Panc1 (cell line): ENCODE measurements around the gene APBB2. TPM values are rescaled to one million over a fixed set of nuclear protein-coding genes. Genes with fewer than 3 reads are reported as not detected.

ENCODE experiments used
- ATAC-seq: fragments of 200-7000 bp; cut with Tn5 transposase; 2 replicates; pipeline ENCODE4 v1.9.1; 2020; ENCODE audit warnings: mild to moderate bottlenecking, moderate library complexity
- BruUV-seq: library from RNA; stranded (reverse); fragments of 400-500 nt; replicated peaks from 2 replicates; lab custom pipeline; 2021; lab: Mats Ljungman, UMichigan
- CTCF ChIA-PET: fragments of 300-600 bp; sonication (Branson Sonifier 250); formaldehyde crosslinking; loops from one replicate; lab custom pipeline; 2022; ENCODE audit warnings: antibody characterized with exemption; lab: Charles Lee
- POLR2A ChIA-PET: fragments of 300-600 bp; sonication (Branson Sonifier 250); formaldehyde crosslinking; loops from one replicate; lab custom pipeline; 2022; ENCODE audit warnings: antibody characterized with exemption; lab: Charles Lee
- DNase-seq: peaks from one replicate; pipeline ENCODE4 v3.0.0-alpha.2; 2010; ENCODE audit warnings: low read depth, low spot score
- H3K27ac ChIP-seq: 2 replicates; pipeline ENCODE4 v1.5.1; 2011; ENCODE audit warnings: mild to moderate bottlenecking, low read length, inconsistent platforms
- H3K27me3 ChIP-seq: fragments of 200-500 bp; sonication (Bioruptor generic); 2 replicates; pipeline ENCODE4 v1.6.0; 2014; ENCODE audit warnings: low read length, inconsistent platforms; ENCODE audit not compliant: control insufficient read depth, insufficient read depth
- H3K36me3 ChIP-seq: fragments of 200-500 bp; sonication (Bioruptor generic); 2 replicates; pipeline ENCODE4 v1.5.1; 2014; ENCODE audit warnings: inconsistent platforms, mild to moderate bottlenecking, low read length, moderate library complexity; ENCODE audit not compliant: control insufficient read depth, insufficient read depth
- H3K4me1 ChIP-seq: 2 replicates; pipeline ENCODE4 v1.5.1; 2011; ENCODE audit warnings: inconsistent platforms, mild to moderate bottlenecking, low read length, moderate library complexity; ENCODE audit not compliant: control insufficient read depth, insufficient read depth
- H3K4me3 ChIP-seq, 2 experiments: 2 replicates each; pipeline ENCODE4 v1.5.1; 2011 to 2012; ENCODE audit warnings: low read depth in 2 of 2, low read length in 2 of 2, mild to moderate bottlenecking in 2 of 2, inconsistent platforms in 1 of 2, moderate library complexity in 1 of 2
- H3K9me3 ChIP-seq: fragments of 200-500 bp; sonication (Bioruptor generic); 2 replicates; pipeline ENCODE4 v1.5.1; 2014; ENCODE audit warnings: low read depth, mild to moderate bottlenecking, inconsistent platforms, low read length, moderate library complexity; ENCODE audit not compliant: control insufficient read depth, insufficient read depth
- POLR2AphosphoS5 ChIP-seq: IDR thresholded peaks from 2 replicates; pipeline ENCODE4 v1.6.1; 2012; ENCODE audit warnings: mild to moderate bottlenecking, low read depth, low read length, moderate library complexity
- REST ChIP-seq, 2 experiments: IDR thresholded peaks; 2 replicates each; pipeline ENCODE4 v1.6.1; 2011 to 2012; ENCODE audit warnings: low read depth in 2 of 2, control low read depth in 1 of 2, low read length in 1 of 2, mild to moderate bottlenecking in 1 of 2, moderate library complexity in 1 of 2; ENCODE audit not compliant: insufficient read depth in 1 of 2
- SIN3A ChIP-seq: IDR thresholded peaks from 2 replicates; pipeline ENCODE4 v1.6.1; 2012; ENCODE audit warnings: low read depth, mild to moderate bottlenecking, low read length, moderate library complexity, borderline replicate concordance; ENCODE audit not compliant: insufficient read depth
- TCF7L2 ChIP-seq: IDR thresholded peaks from 2 replicates; pipeline ENCODE4 v1.6.1; 2011; ENCODE audit warnings: mild to moderate bottlenecking, low read depth, low read length, inconsistent platforms
- in situ Hi-C: cut with HindIII; loops from 2 replicates; pipeline ENCODE4 v1.10.0; 2016; ENCODE audit warnings: low sequenced_read_pairs, low pct_unique_long_range_greater_than_20kb
- intact Hi-C: fragments of 100-400 bp; cut with micrococcal nuclease; formaldehyde crosslinking; loops from one replicate; pipeline ENCODE4 v1.10.0; 2022; ENCODE audit not compliant: unreplicated experiment
- total RNA-seq: library from RNA; stranded (reverse); gene quantifications from one replicate; pipeline ENCODE4 v1.2.1, GENCODE V29; 2021; ENCODE audit not compliant: unreplicated experiment
- TF ChIP-seq, protein P1 (sequence below): fragments of 450-650 bp; IDR thresholded peaks from 2 replicates; pipeline ENCODE4 v1.5.1; 2017; ENCODE audit warnings: mild to moderate bottlenecking

Gene APBB2
- total RNA-seq, 1 experiment from 2014 or later = 27.1 TPM

DNA sequence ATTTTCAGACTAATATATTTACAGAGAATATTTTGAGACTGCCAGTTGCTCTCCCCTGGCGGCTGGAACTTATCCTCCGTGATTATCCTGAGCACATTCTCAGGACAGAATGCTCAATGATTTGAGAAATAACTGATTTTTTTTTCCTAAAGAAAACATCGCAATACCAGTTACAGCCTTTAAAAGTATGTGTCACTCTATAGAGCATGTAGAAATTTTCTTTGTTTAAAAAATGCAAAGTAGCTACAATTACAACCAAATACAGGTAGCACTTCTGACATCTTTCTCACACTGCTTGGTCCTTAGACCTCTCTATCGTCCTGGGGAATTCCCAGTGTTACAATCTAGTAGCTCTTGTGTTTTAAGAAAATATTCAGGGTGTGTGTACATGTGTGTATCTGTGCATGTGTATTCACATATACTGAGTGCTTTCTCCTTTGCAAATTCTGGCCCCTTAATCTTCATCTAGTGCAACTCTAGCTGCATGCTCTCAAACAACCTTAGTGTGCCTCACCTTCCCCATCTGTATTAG is 13.8 kb downstream of the APBB2 start:
- POLR2A ChIA-PET = no interaction called here
- no peak overlapping the region for H3K27ac ChIP-seq
- no peaks in the 10 kb centered on the region for H3K9me3 ChIP-seq
- DNase-seq = no peak
- H3K27me3 ChIP-seq = no peaks in the 10 kb centered on the region
- no peak overlapping the region for H3K4me3 ChIP-seq
- no peaks in the 10 kb centered on the region for H3K36me3 ChIP-seq
- CTCF ChIA-PET = no interaction called here
- peaks cover 22% of the 10 kb centered on the region for H3K4me1 ChIP-seq
- no TSS peak for BruUV-seq
- no peak for TF ChIP-seq POLR2AphosphoS5
- TF ChIP-seq, protein P1, sequence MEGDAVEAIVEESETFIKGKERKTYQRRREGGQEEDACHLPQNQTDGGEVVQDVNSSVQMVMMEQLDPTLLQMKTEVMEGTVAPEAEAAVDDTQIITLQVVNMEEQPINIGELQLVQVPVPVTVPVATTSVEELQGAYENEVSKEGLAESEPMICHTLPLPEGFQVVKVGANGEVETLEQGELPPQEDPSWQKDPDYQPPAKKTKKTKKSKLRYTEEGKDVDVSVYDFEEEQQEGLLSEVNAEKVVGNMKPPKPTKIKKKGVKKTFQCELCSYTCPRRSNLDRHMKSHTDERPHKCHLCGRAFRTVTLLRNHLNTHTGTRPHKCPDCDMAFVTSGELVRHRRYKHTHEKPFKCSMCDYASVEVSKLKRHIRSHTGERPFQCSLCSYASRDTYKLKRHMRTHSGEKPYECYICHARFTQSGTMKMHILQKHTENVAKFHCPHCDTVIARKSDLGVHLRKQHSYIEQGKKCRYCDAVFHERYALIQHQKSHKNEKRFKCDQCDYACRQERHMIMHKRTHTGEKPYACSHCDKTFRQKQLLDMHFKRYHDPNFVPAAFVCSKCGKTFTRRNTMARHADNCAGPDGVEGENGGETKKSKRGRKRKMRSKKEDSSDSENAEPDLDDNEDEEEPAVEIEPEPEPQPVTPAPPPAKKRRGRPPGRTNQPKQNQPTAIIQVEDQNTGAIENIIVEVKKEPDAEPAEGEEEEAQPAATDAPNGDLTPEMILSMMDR = no peak
- ATAC-seq = no peak
- in situ Hi-C loops = no loop called here
- intact Hi-C loops = loop anchor here (10.0 kb wide), 1 partner anchor 56 kb away; no protein-coding TSS in a partner anchor

DNA sequence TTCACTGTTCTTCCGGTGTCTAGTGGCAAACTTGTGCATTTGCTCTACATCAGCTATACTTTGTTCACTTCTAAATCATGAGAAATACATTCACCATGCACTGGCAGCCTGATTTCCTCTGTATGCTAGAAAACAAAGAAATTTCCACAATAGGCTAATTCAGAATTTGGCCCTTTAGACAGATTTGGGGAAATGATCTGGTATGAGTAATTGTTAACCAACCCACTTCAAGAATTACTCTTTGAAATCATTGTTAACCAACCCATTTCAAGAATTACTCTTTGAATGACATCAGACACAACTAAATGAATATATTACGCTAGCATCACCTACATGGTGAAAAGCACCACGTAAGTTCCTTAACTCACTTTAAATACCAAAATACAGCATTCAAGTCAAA is 14.6 kb downstream of the APBB2 start:
- Histone ChIP-seq H3K27ac (no peak overlapping the region), H3K4me1 (peaks cover 15% of the 10 kb centered on the region), H3K36me3 (no peaks in the 10 kb centered on the region), H3K4me3 (no peak overlapping the region), H3K27me3 (no peaks in the 10 kb centered on the region), H3K9me3 (no peaks in the 10 kb centered on the region)
- CTCF ChIA-PET = no interaction called here
- intact Hi-C loops = loop anchor here (10.0 kb wide), 1 partner anchor 55 kb away; no protein-coding TSS in a partner anchor
- in situ Hi-C loops = no loop called here
- POLR2A ChIA-PET = no interaction called here
- no peak for TF ChIP-seq SIN3A
- TF ChIP-seq POLR2AphosphoS5 = no peak
- TF ChIP-seq, protein P1 = no peak
- no peak for TF ChIP-seq TCF7L2
- TF ChIP-seq REST (IDR thresholded peaks at IDR 0.05; ENCODE audit: insufficient read depth in 1 of 2, low read depth in 2 of 2, low read length in 1 of 2) = no peak
- ATAC-seq (no peak), DNase-seq (no peak)
- no TSS peak for BruUV-seq
